HCT116 (cell line): ENCODE results near the gene ISX. TPM values are rescaled to one million over a fixed set of nuclear protein-coding genes. Genes with fewer than 3 reads are reported as not detected.

Source experiments
- ATAC-seq: fragments of 200-7000 bp; cut with Tn5 transposase; 2 replicates; pipeline ENCODE4 v1.9.1; 2020; ENCODE audit warnings: mild to moderate bottlenecking, moderate library complexity
- BruUV-seq: library from RNA; stranded (reverse); fragments of 400-500 nt; replicated peaks from 2 replicates; lab custom pipeline; 2021; lab: Mats Ljungman, UMichigan
- CTCF ChIA-PET: fragments of 300-600 bp; sonication (Branson Sonifier 250); formaldehyde crosslinking; loops from one replicate; lab custom pipeline; 2021; ENCODE audit warnings: antibody characterized with exemption; lab: Charles Lee
- POLR2A ChIA-PET: fragments of 300-600, 350-600 bp; sonication (Branson Sonifier 250); formaldehyde crosslinking; loops from one replicate; lab custom pipeline; 2021; ENCODE audit warnings: antibody characterized with exemption; lab: Charles Lee
- RAD21 ChIA-PET, 2 experiments: fragments of 300-600 bp; sonication (Branson Sonifier 250); formaldehyde crosslinking; loops; one replicate each; lab custom pipeline; 2023; ENCODE audit warnings: low total read pairs in 2 of 2; ENCODE audit not compliant: uncharacterized antibody in 2 of 2, unreplicated experiment in 2 of 2, low non-redundant PET in 1 of 2; lab: Charles Lee
- DNase-seq: peaks from one replicate; pipeline ENCODE4 v3.0.0-alpha.2; 2010; ENCODE audit warnings: low read depth, low spot score
- H2AFZ ChIP-seq: fragments of 200-600 bp; shearing (Covaris generic), sonication (generic); 2 replicates; pipeline ENCODE4 v1.6.1; 2017; ENCODE audit warnings: low read depth, mixed run types, mixed read lengths, antibody characterized with exemption, low read length; ENCODE audit not compliant: poor library complexity, severe bottlenecking
- H3K27ac ChIP-seq: 2 replicates; pipeline ENCODE4 v1.5.1; 2012; ENCODE audit warnings: low read depth, low read length
- H3K27me3 ChIP-seq: fragments of 200-600 bp; sonication (generic); 2 replicates; pipeline ENCODE4 v1.6.1; 2016; ENCODE audit warnings: mixed run types, low read length, mixed read lengths; ENCODE audit not compliant: insufficient read depth
- H3K36me3 ChIP-seq, 2 experiments: fragments of 200-500 bp in 1 of 2; fragments of 200-600 bp in 1 of 2; sonication (Bioruptor generic) in 1 of 2; sonication (generic) in 1 of 2; 2 replicates each; pipeline versions ENCODE4 v1.5.1 to v1.6.1; 2014 to 2016; ENCODE audit warnings: low read length in 2 of 2, inconsistent platforms in 1 of 2, mixed read lengths in 1 of 2, mixed run types in 1 of 2; ENCODE audit not compliant: insufficient read depth in 2 of 2, control insufficient read depth in 1 of 2
- H3K4me1 ChIP-seq, 2 experiments: fragments of 200-600 bp in 1 of 2; sonication (generic) in 1 of 2; 2 replicates each; pipeline versions ENCODE4 v1.5.1 to v1.6.1; 2012 to 2017; ENCODE audit warnings: low read length in 2 of 2, inconsistent platforms in 1 of 2, mild to moderate bottlenecking in 1 of 2, mixed read lengths in 1 of 2, mixed run types in 1 of 2, moderate library complexity in 1 of 2; ENCODE audit not compliant: insufficient read depth in 2 of 2, control insufficient read depth in 1 of 2
- H3K4me2 ChIP-seq: fragments of 200-600 bp; sonication (generic); 2 replicates; pipeline ENCODE4 v1.6.1; 2017; ENCODE audit warnings: mixed run types, low read length, mixed read lengths
- H3K4me3 ChIP-seq, 2 experiments: fragments of 200-600 bp in 1 of 2; sonication (generic) in 1 of 2; replicated peaks in 1 of 2; 2 replicates each; pipeline ENCODE4 v1.5.1; 2011 to 2016; ENCODE audit warnings: low read length in 2 of 2, control low read depth in 1 of 2, low read depth in 1 of 2, mild to moderate bottlenecking in 1 of 2, mixed read lengths in 1 of 2, mixed run types in 1 of 2
- H3K79me2 ChIP-seq: fragments of 200-600 bp; sonication (generic); 2 replicates; pipeline ENCODE4 v1.6.1; 2017; ENCODE audit warnings: mild to moderate bottlenecking, mixed run types, low read length, moderate library complexity, mixed read lengths; ENCODE audit not compliant: insufficient read depth
- H3K9ac ChIP-seq: fragments of 200-600 bp; sonication (generic); 2 replicates; pipeline ENCODE4 v1.6.1; 2016; ENCODE audit warnings: low read length, mixed read lengths
- H3K9me2 ChIP-seq: fragments of 200-600 bp; sonication (generic), shearing (Covaris generic); 2 replicates; pipeline ENCODE4 v1.6.1; 2017; ENCODE audit warnings: mixed run types, mild to moderate bottlenecking, moderate library complexity; ENCODE audit not compliant: insufficient read depth
- H3K9me3 ChIP-seq, 2 experiments: fragments of 200-500 bp in 1 of 2; fragments of 200-600 bp in 1 of 2; sonication (Bioruptor generic) in 1 of 2; sonication (generic) in 1 of 2; 2 replicates each; pipeline ENCODE4 v1.6.1; 2014 to 2017; ENCODE audit warnings: low read length in 2 of 2, mixed read lengths in 2 of 2, inconsistent platforms in 1 of 2, low read depth in 1 of 2, mild to moderate bottlenecking in 1 of 2, mixed run types in 1 of 2, moderate library complexity in 1 of 2; ENCODE audit not compliant: control insufficient read depth in 1 of 2, insufficient read depth in 1 of 2
- H4K20me1 ChIP-seq: fragments of 200-600 bp; sonication (generic), shearing (Covaris generic); 2 replicates; pipeline ENCODE4 v1.6.1; 2017; ENCODE audit warnings: mixed run types, mild to moderate bottlenecking, moderate library complexity; ENCODE audit not compliant: insufficient read depth
- CBX3 ChIP-seq: IDR thresholded peaks from 2 replicates; pipeline ENCODE4 v1.6.1; 2012; ENCODE audit warnings: low read depth
- CTCF ChIP-seq, 3 experiments: fragments of 200-600 bp in 1 of 3; sonication (generic) in 1 of 3; IDR thresholded peaks in 2 of 3; conservative IDR thresholded peaks in 1 of 3; 2 replicates each; pipeline ENCODE4 v1.5.1; 2012 to 2017; ENCODE audit warnings: low read depth in 2 of 3, low read length in 2 of 3, antibody characterized with exemption in 1 of 3, borderline replicate concordance in 1 of 3, control low read depth in 1 of 3, mild to moderate bottlenecking in 1 of 3, mixed read lengths in 1 of 3, mixed run types in 1 of 3, moderate library complexity in 1 of 3; ENCODE audit not compliant: insufficient read depth in 1 of 3
- ELF1 ChIP-seq: IDR thresholded peaks from 2 replicates; pipeline ENCODE4 v1.6.1; 2012; ENCODE audit warnings: low read depth, borderline replicate concordance
- EZH2phosphoT487 ChIP-seq: fragments of 200-600 bp; IDR thresholded peaks from 2 replicates; pipeline ENCODE4 v1.6.1; 2018; ENCODE audit warnings: antibody characterized with exemption, borderline replicate concordance
- FOSL1 ChIP-seq: IDR thresholded peaks from 2 replicates; pipeline ENCODE4 v1.6.1; 2012; ENCODE audit warnings: low read depth
- JUND ChIP-seq: IDR thresholded peaks from 2 replicates; pipeline ENCODE4 v1.6.1; 2012
- POLR2A ChIP-seq: IDR thresholded peaks from 2 replicates; pipeline ENCODE4 v1.7.0; 2011; ENCODE audit warnings: borderline replicate concordance; ENCODE audit not compliant: insufficient read depth, insufficient read length; ENCODE audit errors: extremely low read depth
- POLR2AphosphoS5 ChIP-seq: IDR thresholded peaks from 2 replicates; pipeline ENCODE4 v1.6.1; 2011; ENCODE audit warnings: mild to moderate bottlenecking, low read depth, low read length, moderate library complexity
- RAD21 ChIP-seq: IDR thresholded peaks from 2 replicates; pipeline ENCODE4 v1.6.1; 2012; ENCODE audit warnings: low read depth, mild to moderate bottlenecking
- REST ChIP-seq: IDR thresholded peaks from 2 replicates; pipeline ENCODE4 v1.6.1; 2012; ENCODE audit warnings: low read depth
- SIN3A ChIP-seq: IDR thresholded peaks from 2 replicates; pipeline ENCODE4 v1.6.1; 2012; ENCODE audit warnings: low read depth
- SP1 ChIP-seq: IDR thresholded peaks from 2 replicates; pipeline ENCODE4 v1.6.1; 2012; ENCODE audit warnings: low read depth
- SRF ChIP-seq: IDR thresholded peaks from 2 replicates; pipeline ENCODE4 v1.6.1; 2012; ENCODE audit warnings: low read depth
- ZFX ChIP-seq: fragments of 450-650 bp; IDR thresholded peaks from 2 replicates; pipeline ENCODE4 v1.6.1; 2017
- intact Hi-C: fragments of 100-400 bp; cut with micrococcal nuclease; formaldehyde crosslinking; loops from 2 replicates; pipeline ENCODE4 v1.10.0; 2022
- total RNA-seq: library from RNA; stranded (reverse); gene quantifications from one replicate; pipeline ENCODE4 v1.2.1, GENCODE V29; 2021; ENCODE audit not compliant: unreplicated experiment
- TF ChIP-seq, protein P1 (sequence below): IDR thresholded peaks from 2 replicates; pipeline ENCODE4 v1.6.1; 2012
- TF ChIP-seq, protein P2 (sequence below): IDR thresholded peaks from 2 replicates; pipeline ENCODE4 v1.6.1; 2011; ENCODE audit warnings: mild to moderate bottlenecking, low read length, moderate library complexity; ENCODE audit not compliant: insufficient replicate concordance; ENCODE audit errors: extremely low read depth

The ISX gene
- total RNA-seq, 1 experiment from 2014 or later: not detected

GRCh38 chr22:35115515-35115914, 49.6 kb downstream of the ISX start:
- H3K9ac ChIP-seq: no peak overlapping the region
- H3K79me2 ChIP-seq: no peaks in the 10 kb centered on the region
- RAD21 ChIA-PET: no interaction called here
- intact Hi-C loops: no loop called here
- no peaks in the 10 kb centered on the region for H3K27me3 ChIP-seq
- no peaks in the 10 kb centered on the region for H3K9me2 ChIP-seq
- CTCF ChIA-PET: no interaction called here
- H3K4me3 ChIP-seq: no peak overlapping the region
- POLR2A ChIA-PET: no interaction called here
- no peak for DNase-seq
- TF ChIP-seq ZFX (no peak), REST (no peak), POLR2AphosphoS5 (no peak), EZH2phosphoT487 (no peak), JUND (no peak), SP1 (no peak), CBX3 (no peak), FOSL1 (no peak), POLR2A (no peak), CTCF (IDR thresholded peaks at IDR 0.05 in 2 of 3, conservative IDR thresholded peaks at IDR 0.05 in 1 of 3; ENCODE audit: borderline replicate concordance in 1 of 3, insufficient read depth in 1 of 3, low read depth in 2 of 3, low read length in 2 of 3) (no peak), SRF (no peak), ELF1 (no peak), RAD21 (no peak), SIN3A (no peak)
- TF ChIP-seq, protein P1, sequence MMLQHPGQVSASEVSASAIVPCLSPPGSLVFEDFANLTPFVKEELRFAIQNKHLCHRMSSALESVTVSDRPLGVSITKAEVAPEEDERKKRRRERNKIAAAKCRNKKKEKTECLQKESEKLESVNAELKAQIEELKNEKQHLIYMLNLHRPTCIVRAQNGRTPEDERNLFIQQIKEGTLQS: no peak
- TF ChIP-seq, protein P2, sequence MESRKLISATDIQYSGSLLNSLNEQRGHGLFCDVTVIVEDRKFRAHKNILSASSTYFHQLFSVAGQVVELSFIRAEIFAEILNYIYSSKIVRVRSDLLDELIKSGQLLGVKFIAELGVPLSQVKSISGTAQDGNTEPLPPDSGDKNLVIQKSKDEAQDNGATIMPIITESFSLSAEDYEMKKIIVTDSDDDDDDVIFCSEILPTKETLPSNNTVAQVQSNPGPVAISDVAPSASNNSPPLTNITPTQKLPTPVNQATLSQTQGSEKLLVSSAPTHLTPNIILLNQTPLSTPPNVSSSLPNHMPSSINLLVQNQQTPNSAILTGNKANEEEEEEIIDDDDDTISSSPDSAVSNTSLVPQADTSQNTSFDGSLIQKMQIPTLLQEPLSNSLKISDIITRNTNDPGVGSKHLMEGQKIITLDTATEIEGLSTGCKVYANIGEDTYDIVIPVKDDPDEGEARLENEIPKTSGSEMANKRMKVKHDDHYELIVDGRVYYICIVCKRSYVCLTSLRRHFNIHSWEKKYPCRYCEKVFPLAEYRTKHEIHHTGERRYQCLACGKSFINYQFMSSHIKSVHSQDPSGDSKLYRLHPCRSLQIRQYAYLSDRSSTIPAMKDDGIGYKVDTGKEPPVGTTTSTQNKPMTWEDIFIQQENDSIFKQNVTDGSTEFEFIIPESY: no peak
- H3K27ac ChIP-seq: no peak overlapping the region
- no peak overlapping the region for H3K4me2 ChIP-seq
- no peaks in the 10 kb centered on the region for H4K20me1 ChIP-seq
- BruUV-seq: no TSS peak
- no peak overlapping the region for H2AFZ ChIP-seq
- H3K9me3 ChIP-seq: no peaks in the 10 kb centered on the region
- no peaks in the 10 kb centered on the region for H3K36me3 ChIP-seq
- ATAC-seq: no peak
- H3K4me1 ChIP-seq: no peaks in the 10 kb centered on the region
